GM12878 (cell line): Measurements from ENCODE around the gene SLC15A4. TPM values are rescaled to one million over a fixed set of nuclear protein-coding genes. Genes with fewer than 3 reads are reported as not detected.

Experiments used
- BCL11A ChIP-seq: IDR thresholded peaks from 2 replicates; pipeline ENCODE4 v1.6.1; 2011; ENCODE audit warnings: low read depth, low read length
- BCL3 ChIP-seq: IDR thresholded peaks from 2 replicates; pipeline ENCODE4 v1.6.1; 2011; ENCODE audit warnings: borderline replicate concordance, low read depth, mild to moderate bottlenecking, moderate library complexity, low read length; ENCODE audit not compliant: insufficient read depth, poor library complexity, severe bottlenecking
- BHLHE40 ChIP-seq, 2 experiments: fragments of 450-650 bp in 1 of 2; IDR thresholded peaks; 2 replicates each; pipeline ENCODE4 v1.6.1; 2011 to 2017; ENCODE audit warnings: low read depth in 2 of 2, borderline replicate concordance in 1 of 2, improper control_type of control experiment in 1 of 2, low read length in 1 of 2, mild to moderate bottlenecking in 1 of 2
- BMI1 ChIP-seq: fragments of 450-650 bp; IDR thresholded peaks from 2 replicates; pipeline ENCODE4 v1.6.1; 2016; ENCODE audit warnings: mild to moderate bottlenecking, moderate library complexity, borderline replicate concordance
- CHD4 ChIP-seq: fragments of 200-600 bp; sonication (generic); IDR thresholded peaks from 2 replicates; pipeline ENCODE4 v1.6.1; 2016; ENCODE audit warnings: mild to moderate bottlenecking
- E4F1 ChIP-seq: fragments of 450-650 bp; IDR thresholded peaks from 2 replicates; pipeline ENCODE4 v1.6.1; 2018; ENCODE audit warnings: borderline replicate concordance, mild to moderate bottlenecking; ENCODE audit not compliant: partially characterized antibody
- ETV6 ChIP-seq, 2 experiments: fragments of 450-650 bp in 1 of 2; IDR thresholded peaks in 1 of 2; conservative IDR thresholded peaks in 1 of 2; 2 replicates each; pipeline ENCODE4 v1.6.1; 2014; ENCODE audit warnings: antibody characterized with exemption in 1 of 2, borderline replicate concordance in 1 of 2, low read depth in 1 of 2, mild to moderate bottlenecking in 1 of 2, moderate library complexity in 1 of 2
- EZH2 ChIP-seq: IDR thresholded peaks from 2 replicates; pipeline ENCODE4 v1.6.1; 2012; ENCODE audit warnings: low read depth, mild to moderate bottlenecking, control low read depth, inconsistent platforms, low read length, borderline replicate concordance; ENCODE audit not compliant: control insufficient read depth
- MLLT1 ChIP-seq: fragments of 450-650 bp; IDR thresholded peaks from 2 replicates; pipeline ENCODE4 v1.6.1; 2016; ENCODE audit warnings: mild to moderate bottlenecking
- MTA2 ChIP-seq: fragments of 450-650 bp; IDR thresholded peaks from 2 replicates; pipeline ENCODE4 v1.6.1; 2016; ENCODE audit warnings: low read depth, mild to moderate bottlenecking, moderate library complexity
- MYB ChIP-seq: fragments of 150-350 bp; IDR thresholded peaks from 2 replicates; pipeline ENCODE4 v1.6.1; 2014; ENCODE audit warnings: mild to moderate bottlenecking, low read depth, low read length, borderline replicate concordance
- NFXL1 ChIP-seq: fragments of 450-650 bp; IDR thresholded peaks from 2 replicates; pipeline ENCODE4 v1.6.1; 2017; ENCODE audit warnings: antibody characterized with exemption, mild to moderate bottlenecking, borderline replicate concordance
- POLR2AphosphoS5 ChIP-seq: IDR thresholded peaks from 2 replicates; pipeline ENCODE4 v1.6.1; 2011; ENCODE audit warnings: mild to moderate bottlenecking, low read length, inconsistent platforms
- POU2F2 ChIP-seq: IDR thresholded peaks from 3 replicates; pipeline ENCODE4 v1.6.1; 2011; ENCODE audit warnings: low read depth, mild to moderate bottlenecking, low read length, borderline replicate concordance
- PRDM15 ChIP-seq: fragments of 450-650 bp; formaldehyde crosslinking; IDR thresholded peaks from 2 replicates; pipeline ENCODE4 v1.4.0; 2020; ENCODE audit warnings: mild to moderate bottlenecking, moderate library complexity
- RELA ChIP-seq: fragments of 450-650 bp; IDR thresholded peaks from 2 replicates; pipeline ENCODE4 v1.8.0; 2014; ENCODE audit warnings: borderline replicate concordance; ENCODE audit not compliant: partially characterized antibody
- TCF12 ChIP-seq: IDR thresholded peaks from 2 replicates; pipeline ENCODE4 v1.6.1; 2011; ENCODE audit warnings: low read depth, mild to moderate bottlenecking, low read length
- TCF7 ChIP-seq: IDR thresholded peaks from 2 replicates; pipeline ENCODE4 v1.6.1; 2014; ENCODE audit warnings: antibody characterized with exemption, borderline replicate concordance
- ZBED1 ChIP-seq: IDR thresholded peaks from 2 replicates; pipeline ENCODE4 v1.6.1; 2016; ENCODE audit warnings: borderline replicate concordance
- polyA plus RNA-seq, 11 experiments: library from polyadenylated mRNA; depleted of rRNA in 4 of 11; unstranded in 6 of 11; stranded (reverse) in 5 of 11; fragments of >200 nt; fragmentation: Nextera tagmentation in 4 of 11; fragmentation: Illumina TruSeq in 1 of 11; extraction: Ambion mirVana in 4 of 11; extraction: Trizol in 1 of 11; gene quantifications; 1 replicate in 1 of 11; 2 replicates in 10 of 11; pipeline versions ENCODE4 v1.2.1 to v1.2.3, GENCODE V29; 2011 to 2016; ENCODE audit warnings: inconsistent platforms in 2 of 11, missing spikeins in 2 of 11, low read depth in 1 of 11
- total RNA-seq, 4 experiments: library from RNA; depleted of rRNA in 3 of 4; stranded (reverse); fragments of >200 nt in 3 of 4; fragmentation: Illumina TruSeq in 1 of 4; extraction: Trizol in 1 of 4; gene quantifications; 2 replicates each; pipeline versions ENCODE4 v1.2.1 to v1.2.3, GENCODE V29; 2013 to 2021

Gene SLC15A4
- total and polyA plus RNA-seq, 10 of the 15 experiments (the other 5 are each of a cell fraction or from before 2014, with no cell fraction given), result 12.7 to 257 (median 36.6) TPM

- peak; percentile 66 to 79; a peak in 3 of 4 replicates for TF ChIP-seq BHLHE40 (IDR thresholded peaks at IDR 0.05; ENCODE audit: borderline replicate concordance in 1 of 2, low read depth in 2 of 2, low read length in 1 of 2)
- no peak; the same call in 1 of the 2 replicates for TF ChIP-seq BMI1
- TF ChIP-seq BCL3, result peak; percentile 66
- TF ChIP-seq PRDM15 (CRISPR knock-in tag), result no peak
- no peak for TF ChIP-seq EZH2
- TF ChIP-seq TCF12, result peak; percentile 97
- TF ChIP-seq MYB, result no peak
- peak; percentile 10 for TF ChIP-seq RELA
- TF ChIP-seq MLLT1, result peak; percentile 95
- TF ChIP-seq POU2F2, result peak; percentile 25; the same call in 2 of the 3 replicates
- TF ChIP-seq POLR2AphosphoS5, result peak; percentile 90
- TF ChIP-seq ETV6 (conservative IDR thresholded peaks at IDR 0.05 in 1 of 2, IDR thresholded peaks at IDR 0.05 in 1 of 2; ENCODE audit: borderline replicate concordance in 1 of 2, low read depth in 1 of 2), result peak in 1 of 2 experiments; percentile 69; a peak in 2 of 4 replicates
- TF ChIP-seq TCF7, result 0 out of 2 replicates have a peak, but pooled peaks have one; percentile 11
- TF ChIP-seq ZBED1, result peak; percentile 89
- TF ChIP-seq NFXL1, result no peak
- peak; percentile 90 for TF ChIP-seq BCL11A
- TF ChIP-seq MTA2, result peak; percentile 91
- TF ChIP-seq E4F1, result no peak
- TF ChIP-seq CHD4, result no peak
Measured at GRCh38 chr12:128810182-128811127, 13.3 kb downstream of the SLC15A4 start (continued).
